ENCODE data around the gene SCNN1A. TPM values are rescaled to one million over a fixed set of nuclear protein-coding genes. Genes with fewer than 3 reads are reported as not detected.
A peak's percentile ranks its signal among the peaks of the same experiment; 100 is the strongest.

SCNN1A gene
- total and polyA plus RNA-seq, 2 of the 13 experiments (the other 11 are each of a cell fraction or from before 2014, with no cell fraction given), result 1.5 to 14.6 TPM

- TF ChIP-seq ZFP37 (CRISPR knock-in tag; IDR thresholded peaks at IDR 0.05; ENCODE audit: borderline replicate concordance), result no peak
- peak; percentile 53; the same call in 1 of the 2 replicates for TF ChIP-seq MED13 (CRISPR knock-in tag; IDR thresholded peaks at IDR 0.05)
- TF ChIP-seq, protein P1, sequence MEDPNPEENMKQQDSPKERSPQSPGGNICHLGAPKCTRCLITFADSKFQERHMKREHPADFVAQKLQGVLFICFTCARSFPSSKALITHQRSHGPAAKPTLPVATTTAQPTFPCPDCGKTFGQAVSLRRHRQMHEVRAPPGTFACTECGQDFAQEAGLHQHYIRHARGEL (CRISPR knock-in tag; IDR thresholded peaks at IDR 0.05), result 0 out of 2 replicates have a peak, but pooled peaks have one; percentile 18
- TF ChIP-seq ZHX1 (CRISPR knock-in tag; IDR thresholded peaks at IDR 0.05; ENCODE audit: low read depth), result no peak
- TF ChIP-seq NFATC3 (CRISPR knock-in tag; IDR thresholded peaks at IDR 0.05), result no peak
- peak; percentile 65; the same call in 1 of the 2 replicates for TF ChIP-seq ZNF572 (CRISPR knock-in tag; IDR thresholded peaks at IDR 0.05)
- TF ChIP-seq PRPF4 (IDR thresholded peaks at IDR 0.05; ENCODE audit: low read depth, low read length, poor library complexity, severe bottlenecking), result no peak
- TF ChIP-seq SNRNP70 (IDR thresholded peaks at IDR 0.05; ENCODE audit: low read depth, low read length), result no peak
- no peak for TF ChIP-seq ZNF564 (CRISPR knock-in tag; IDR thresholded peaks at IDR 0.05)
- no peak for TF ChIP-seq MBNL3 (CRISPR knock-in tag; conservative IDR thresholded peaks at IDR 0.05)
- no peak for TF ChIP-seq PAF1 (CRISPR knock-in tag; IDR thresholded peaks at IDR 0.05)
- no peak for TF ChIP-seq REXO4 (CRISPR knock-in tag; IDR thresholded peaks at IDR 0.05; ENCODE audit: borderline replicate concordance)
- no peak for TF ChIP-seq NFE2 (CRISPR knock-in tag; IDR thresholded peaks at IDR 0.05)
- peak; percentile 34; the same call in 1 of the 2 replicates for TF ChIP-seq DRAP1 (CRISPR knock-in tag; IDR thresholded peaks at IDR 0.05)
- TF ChIP-seq SMARCE1 (IDR thresholded peaks at IDR 0.05; ENCODE audit: borderline replicate concordance), result no peak
- no peak for TF ChIP-seq E2F1 (CRISPR knock-in tag; IDR thresholded peaks at IDR 0.05)
- TF ChIP-seq, protein P2, sequence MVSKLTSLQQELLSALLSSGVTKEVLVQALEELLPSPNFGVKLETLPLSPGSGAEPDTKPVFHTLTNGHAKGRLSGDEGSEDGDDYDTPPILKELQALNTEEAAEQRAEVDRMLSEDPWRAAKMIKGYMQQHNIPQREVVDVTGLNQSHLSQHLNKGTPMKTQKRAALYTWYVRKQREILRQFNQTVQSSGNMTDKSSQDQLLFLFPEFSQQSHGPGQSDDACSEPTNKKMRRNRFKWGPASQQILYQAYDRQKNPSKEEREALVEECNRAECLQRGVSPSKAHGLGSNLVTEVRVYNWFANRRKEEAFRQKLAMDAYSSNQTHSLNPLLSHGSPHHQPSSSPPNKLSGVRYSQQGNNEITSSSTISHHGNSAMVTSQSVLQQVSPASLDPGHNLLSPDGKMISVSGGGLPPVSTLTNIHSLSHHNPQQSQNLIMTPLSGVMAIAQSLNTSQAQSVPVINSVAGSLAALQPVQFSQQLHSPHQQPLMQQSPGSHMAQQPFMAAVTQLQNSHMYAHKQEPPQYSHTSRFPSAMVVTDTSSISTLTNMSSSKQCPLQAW (CRISPR knock-in tag; IDR thresholded peaks at IDR 0.05), result peak; percentile 91
- peak; percentile 75; the same call in 1 of the 2 replicates for TF ChIP-seq ZNF775 (CRISPR knock-in tag; IDR thresholded peaks at IDR 0.05; ENCODE audit: borderline replicate concordance)
- TF ChIP-seq RELA (CRISPR knock-in tag; IDR thresholded peaks at IDR 0.05), result peak; percentile 26; the same call in 1 of the 2 replicates
- TF ChIP-seq ZNF800 (CRISPR knock-in tag; IDR thresholded peaks at IDR 0.05), result no peak
- TF ChIP-seq ZNF510 (CRISPR knock-in tag; IDR thresholded peaks at IDR 0.05; ENCODE audit: low read depth), result peak; percentile 56; the same call in 1 of the 2 replicates
- TF ChIP-seq ATM (IDR thresholded peaks at IDR 0.05; ENCODE audit: borderline replicate concordance), result no peak
Observed at GRCh38 chr12:6363330-6364043, 11.9 kb downstream of the SCNN1A start (continued).

Data from HepG2 (cell line).